HCT116 (cell line): ENCODE measurements around the gene OR2T10. TPM values are rescaled to one million over a fixed set of nuclear protein-coding genes. Genes with fewer than 3 reads are reported as not detected.
"Not testable (repeated sequence)": the region's sequence is repeated elsewhere in the genome, so short reads cannot be mapped to it uniquely, and the experiment has no call there.

ENCODE experiments used
- ATAC-seq: fragments of 200-7000 bp; cut with Tn5 transposase; 2 replicates; pipeline ENCODE4 v1.9.1; 2020; ENCODE audit warnings: mild to moderate bottlenecking, moderate library complexity
- BruUV-seq: library from RNA; stranded (reverse); fragments of 400-500 nt; replicated peaks from 2 replicates; lab custom pipeline; 2021; lab: Mats Ljungman, UMichigan
- CTCF ChIA-PET: fragments of 300-600 bp; sonication (Branson Sonifier 250); formaldehyde crosslinking; loops from one replicate; lab custom pipeline; 2021; ENCODE audit warnings: antibody characterized with exemption; lab: Charles Lee
- POLR2A ChIA-PET: fragments of 300-600, 350-600 bp; sonication (Branson Sonifier 250); formaldehyde crosslinking; loops from one replicate; lab custom pipeline; 2021; ENCODE audit warnings: antibody characterized with exemption; lab: Charles Lee
- RAD21 ChIA-PET, 2 experiments: fragments of 300-600 bp; sonication (Branson Sonifier 250); formaldehyde crosslinking; loops; one replicate each; lab custom pipeline; 2023; ENCODE audit warnings: low total read pairs in 2 of 2; ENCODE audit not compliant: uncharacterized antibody in 2 of 2, unreplicated experiment in 2 of 2, low non-redundant PET in 1 of 2; lab: Charles Lee
- DNase-seq: peaks from one replicate; pipeline ENCODE4 v3.0.0-alpha.2; 2010; ENCODE audit warnings: low read depth, low spot score
- H2AFZ ChIP-seq: fragments of 200-600 bp; shearing (Covaris generic), sonication (generic); 2 replicates; pipeline ENCODE4 v1.6.1; 2017; ENCODE audit warnings: low read depth, mixed run types, mixed read lengths, antibody characterized with exemption, low read length; ENCODE audit not compliant: poor library complexity, severe bottlenecking
- H3K27ac ChIP-seq: 2 replicates; pipeline ENCODE4 v1.5.1; 2012; ENCODE audit warnings: low read depth, low read length
- H3K27me3 ChIP-seq: fragments of 200-600 bp; sonication (generic); 2 replicates; pipeline ENCODE4 v1.6.1; 2016; ENCODE audit warnings: mixed run types, low read length, mixed read lengths; ENCODE audit not compliant: insufficient read depth
- H3K36me3 ChIP-seq, 2 experiments: fragments of 200-500 bp in 1 of 2; fragments of 200-600 bp in 1 of 2; sonication (Bioruptor generic) in 1 of 2; sonication (generic) in 1 of 2; 2 replicates each; pipeline versions ENCODE4 v1.5.1 to v1.6.1; 2014 to 2016; ENCODE audit warnings: low read length in 2 of 2, inconsistent platforms in 1 of 2, mixed read lengths in 1 of 2, mixed run types in 1 of 2; ENCODE audit not compliant: insufficient read depth in 2 of 2, control insufficient read depth in 1 of 2
- H3K4me1 ChIP-seq, 2 experiments: fragments of 200-600 bp in 1 of 2; sonication (generic) in 1 of 2; 2 replicates each; pipeline versions ENCODE4 v1.5.1 to v1.6.1; 2012 to 2017; ENCODE audit warnings: low read length in 2 of 2, inconsistent platforms in 1 of 2, mild to moderate bottlenecking in 1 of 2, mixed read lengths in 1 of 2, mixed run types in 1 of 2, moderate library complexity in 1 of 2; ENCODE audit not compliant: insufficient read depth in 2 of 2, control insufficient read depth in 1 of 2
- H3K4me2 ChIP-seq: fragments of 200-600 bp; sonication (generic); 2 replicates; pipeline ENCODE4 v1.6.1; 2017; ENCODE audit warnings: mixed run types, low read length, mixed read lengths
- H3K4me3 ChIP-seq, 2 experiments: fragments of 200-600 bp in 1 of 2; sonication (generic) in 1 of 2; replicated peaks in 1 of 2; 2 replicates each; pipeline ENCODE4 v1.5.1; 2011 to 2016; ENCODE audit warnings: low read length in 2 of 2, control low read depth in 1 of 2, low read depth in 1 of 2, mild to moderate bottlenecking in 1 of 2, mixed read lengths in 1 of 2, mixed run types in 1 of 2
- H3K79me2 ChIP-seq: fragments of 200-600 bp; sonication (generic); 2 replicates; pipeline ENCODE4 v1.6.1; 2017; ENCODE audit warnings: mild to moderate bottlenecking, mixed run types, low read length, moderate library complexity, mixed read lengths; ENCODE audit not compliant: insufficient read depth
- H3K9ac ChIP-seq: fragments of 200-600 bp; sonication (generic); 2 replicates; pipeline ENCODE4 v1.6.1; 2016; ENCODE audit warnings: low read length, mixed read lengths
- H3K9me2 ChIP-seq: fragments of 200-600 bp; sonication (generic), shearing (Covaris generic); 2 replicates; pipeline ENCODE4 v1.6.1; 2017; ENCODE audit warnings: mixed run types, mild to moderate bottlenecking, moderate library complexity; ENCODE audit not compliant: insufficient read depth
- H3K9me3 ChIP-seq, 2 experiments: fragments of 200-500 bp in 1 of 2; fragments of 200-600 bp in 1 of 2; sonication (Bioruptor generic) in 1 of 2; sonication (generic) in 1 of 2; 2 replicates each; pipeline ENCODE4 v1.6.1; 2014 to 2017; ENCODE audit warnings: low read length in 2 of 2, mixed read lengths in 2 of 2, inconsistent platforms in 1 of 2, low read depth in 1 of 2, mild to moderate bottlenecking in 1 of 2, mixed run types in 1 of 2, moderate library complexity in 1 of 2; ENCODE audit not compliant: control insufficient read depth in 1 of 2, insufficient read depth in 1 of 2
- H4K20me1 ChIP-seq: fragments of 200-600 bp; sonication (generic), shearing (Covaris generic); 2 replicates; pipeline ENCODE4 v1.6.1; 2017; ENCODE audit warnings: mixed run types, mild to moderate bottlenecking, moderate library complexity; ENCODE audit not compliant: insufficient read depth
- CBX3 ChIP-seq: IDR thresholded peaks from 2 replicates; pipeline ENCODE4 v1.6.1; 2012; ENCODE audit warnings: low read depth
- CEBPB ChIP-seq: IDR thresholded peaks from 2 replicates; pipeline ENCODE4 v1.6.1; 2012; ENCODE audit warnings: low read depth
- EGR1 ChIP-seq: IDR thresholded peaks from 2 replicates; pipeline ENCODE4 v1.6.1; 2012; ENCODE audit warnings: low read depth
- EZH2 ChIP-seq: fragments of 200-600 bp; sonication (generic); IDR thresholded peaks from 2 replicates; pipeline ENCODE4 v1.6.1; 2017; ENCODE audit warnings: antibody characterized with exemption, mixed run types
- JUND ChIP-seq: IDR thresholded peaks from 2 replicates; pipeline ENCODE4 v1.6.1; 2012
- POLR2AphosphoS5 ChIP-seq: IDR thresholded peaks from 2 replicates; pipeline ENCODE4 v1.6.1; 2011; ENCODE audit warnings: mild to moderate bottlenecking, low read depth, low read length, moderate library complexity
- RAD21 ChIP-seq: IDR thresholded peaks from 2 replicates; pipeline ENCODE4 v1.6.1; 2012; ENCODE audit warnings: low read depth, mild to moderate bottlenecking
- SIN3A ChIP-seq: IDR thresholded peaks from 2 replicates; pipeline ENCODE4 v1.6.1; 2012; ENCODE audit warnings: low read depth
- SP1 ChIP-seq: IDR thresholded peaks from 2 replicates; pipeline ENCODE4 v1.6.1; 2012; ENCODE audit warnings: low read depth
- SRF ChIP-seq: IDR thresholded peaks from 2 replicates; pipeline ENCODE4 v1.6.1; 2012; ENCODE audit warnings: low read depth
- TCF7L2 ChIP-seq: IDR thresholded peaks from 2 replicates; pipeline ENCODE4 v1.7.0; 2011; ENCODE audit warnings: borderline replicate concordance, inconsistent platforms; ENCODE audit not compliant: insufficient read depth, insufficient read length; ENCODE audit errors: extremely low read depth
- YY1 ChIP-seq: IDR thresholded peaks from 2 replicates; pipeline ENCODE4 v1.6.1; 2011; ENCODE audit warnings: low read length, low read depth, moderate library complexity, mild to moderate bottlenecking; ENCODE audit not compliant: insufficient replicate concordance; ENCODE audit errors: extremely low read depth
- intact Hi-C: fragments of 100-400 bp; cut with micrococcal nuclease; formaldehyde crosslinking; loops from 2 replicates; pipeline ENCODE4 v1.10.0; 2022
- total RNA-seq: library from RNA; stranded (reverse); gene quantifications from one replicate; pipeline ENCODE4 v1.2.1, GENCODE V29; 2021; ENCODE audit not compliant: unreplicated experiment
- TF ChIP-seq, protein P1 (sequence below): IDR thresholded peaks from 2 replicates; pipeline ENCODE4 v1.6.1; 2012
- TF ChIP-seq, protein P2 (sequence below): IDR thresholded peaks from 2 replicates; pipeline ENCODE4 v1.6.1; 2012

Gene OR2T10
- total RNA-seq, 1 experiment from 2014 or later = not detected

DNA sequence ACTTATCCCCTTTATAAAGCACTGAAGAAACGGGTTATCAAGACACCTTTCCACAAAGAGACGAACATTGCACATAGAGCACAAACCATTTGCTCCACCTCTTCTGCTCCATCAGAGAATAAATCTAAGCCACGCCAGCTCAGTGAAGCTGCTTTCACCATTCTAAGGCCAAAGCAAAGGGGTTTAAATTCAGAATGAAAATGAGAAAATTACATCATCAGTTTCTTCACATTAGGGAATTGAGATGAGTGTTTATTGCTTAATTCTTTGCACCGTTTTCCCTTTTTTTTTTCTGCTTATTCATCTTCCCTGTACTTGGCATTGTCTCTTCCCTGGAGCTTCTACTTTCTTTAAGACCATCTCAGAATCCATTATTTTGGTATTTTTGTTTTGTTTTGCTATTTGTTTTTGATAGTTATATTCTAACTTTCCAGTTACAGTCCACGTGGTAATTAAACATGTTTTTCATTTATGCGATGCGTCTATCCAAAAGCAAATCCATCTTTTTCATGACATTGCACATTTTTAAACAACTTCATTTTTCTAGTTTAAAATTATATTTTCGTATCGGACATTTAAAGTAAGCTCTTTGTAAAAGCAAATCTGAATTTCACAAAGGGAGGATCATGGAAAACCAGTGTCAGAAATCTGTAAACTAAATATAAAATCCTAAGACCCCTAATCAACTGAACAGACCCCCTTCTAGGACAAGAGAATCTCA, 21.1 kb downstream of the OR2T10 start:
- Histone ChIP-seq H3K9me3 (no peaks in the 10 kb centered on the region), H3K27ac (no peak overlapping the region), H3K36me3 (no peaks in the 10 kb centered on the region), H4K20me1 (no peaks in the 10 kb centered on the region), H3K9me2 (no peaks in the 10 kb centered on the region), H3K79me2 (no peaks in the 10 kb centered on the region), H3K9ac (no peak overlapping the region), H3K4me2 (no peak overlapping the region), H3K27me3 (no peaks in the 10 kb centered on the region), H3K4me1 (no peaks in the 10 kb centered on the region), H3K4me3 (no peak overlapping the region)
- CTCF ChIA-PET = no interaction called here
- RAD21 ChIA-PET = no interaction called here
- POLR2A ChIA-PET = no interaction called here
- ATAC-seq (no peak), DNase-seq (no peak)
- BruUV-seq = no TSS peak
- no peak for TF ChIP-seq RAD21
- no peak for TF ChIP-seq TCF7L2
- TF ChIP-seq, protein P1, sequence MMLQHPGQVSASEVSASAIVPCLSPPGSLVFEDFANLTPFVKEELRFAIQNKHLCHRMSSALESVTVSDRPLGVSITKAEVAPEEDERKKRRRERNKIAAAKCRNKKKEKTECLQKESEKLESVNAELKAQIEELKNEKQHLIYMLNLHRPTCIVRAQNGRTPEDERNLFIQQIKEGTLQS = no peak
- TF ChIP-seq EGR1 = no peak
- TF ChIP-seq POLR2AphosphoS5 = no peak
- TF ChIP-seq EZH2 = no peak
- TF ChIP-seq, protein P2, sequence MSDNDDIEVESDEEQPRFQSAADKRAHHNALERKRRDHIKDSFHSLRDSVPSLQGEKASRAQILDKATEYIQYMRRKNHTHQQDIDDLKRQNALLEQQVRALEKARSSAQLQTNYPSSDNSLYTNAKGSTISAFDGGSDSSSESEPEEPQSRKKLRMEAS = no peak
- no peak for TF ChIP-seq SRF
- no peak for TF ChIP-seq SP1
- TF ChIP-seq CEBPB = no peak
- no peak for TF ChIP-seq JUND
- no peak for TF ChIP-seq YY1
- no peak for TF ChIP-seq SIN3A
- TF ChIP-seq CBX3 = no peak
- TF ChIP-seq, all 23 proteins: peak for 0
- no peak overlapping the region for H2AFZ ChIP-seq
- intact Hi-C loops = no loop called here

DNA sequence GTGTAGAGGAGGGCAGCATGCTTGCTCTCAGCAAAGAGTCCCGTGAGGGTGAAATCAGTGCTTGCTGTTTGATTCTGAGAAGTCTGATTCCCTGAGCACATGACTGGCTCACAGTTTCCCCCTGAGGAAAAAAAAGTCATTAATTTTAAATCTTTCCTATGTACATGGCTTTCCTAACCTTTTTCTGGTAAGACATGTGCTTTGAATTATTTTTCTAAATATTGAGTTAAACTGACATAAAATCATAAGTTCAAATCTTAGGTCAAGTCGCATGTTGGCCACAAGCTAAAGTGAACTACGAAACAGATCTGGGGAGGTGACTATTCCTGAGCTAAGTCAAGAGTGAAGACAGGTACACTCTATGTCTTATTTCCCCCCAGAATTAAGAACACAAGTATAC, 22.8 kb downstream of the OR2T10 start, which contains the start of gene OR2T34:
OR2T34 (minus strand) TSS at position 101 of the 400 bp plus-strand sequence; CDS start at position 101, 0 bp downstream.
- CTCF ChIA-PET, H3K27me3 ChIP-seq, intact Hi-C loops, RAD21 ChIA-PET, H4K20me1 ChIP-seq, ATAC-seq, H3K9me3 ChIP-seq, H3K27ac ChIP-seq, DNase-seq, H3K36me3 ChIP-seq, H3K4me3 ChIP-seq, H3K9ac ChIP-seq, POLR2A ChIA-PET, H3K9me2 ChIP-seq, H3K4me2 ChIP-seq, BruUV-seq, H3K4me1 ChIP-seq, H2AFZ ChIP-seq, H3K79me2 ChIP-seq: not testable (repeated sequence)

DNA sequence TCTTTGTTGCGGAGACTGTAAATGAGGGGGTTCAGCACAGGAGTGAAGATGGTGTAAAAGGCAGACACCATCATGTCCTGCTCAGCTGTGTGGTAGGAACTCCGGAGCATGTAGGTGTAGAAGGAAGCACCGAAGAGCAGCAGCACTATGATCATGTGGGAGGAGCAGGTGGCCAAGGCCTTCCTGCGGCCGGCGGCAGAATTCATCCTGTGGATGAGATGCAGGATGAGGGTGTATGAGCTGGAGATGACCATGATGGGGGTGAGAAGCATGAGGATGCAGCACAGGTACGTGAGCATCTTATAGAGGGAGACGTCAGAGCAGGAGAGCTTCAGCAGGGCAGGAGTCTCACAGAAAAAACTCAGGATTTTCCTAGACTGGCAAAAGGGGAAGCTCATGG, 23.6 kb downstream of the OR2T10 start:
- H3K9me3 ChIP-seq, DNase-seq, RAD21 ChIA-PET, H3K9ac ChIP-seq, H3K9me2 ChIP-seq, CTCF ChIA-PET, H4K20me1 ChIP-seq, POLR2A ChIA-PET, H3K36me3 ChIP-seq, ATAC-seq, H2AFZ ChIP-seq, H3K4me2 ChIP-seq, H3K4me1 ChIP-seq, BruUV-seq, H3K27me3 ChIP-seq, intact Hi-C loops, H3K4me3 ChIP-seq, H3K27ac ChIP-seq, H3K79me2 ChIP-seq: not testable (repeated sequence)
